Activated CD4-positive, alpha-beta T cell treated with anti-CD3 and anti-CD28 coated beads for 4 hours (primary cell): ENCODE measurements around the gene KCNIP3.
"Not testable (repeated sequence)": the region's sequence is repeated elsewhere in the genome, so short reads cannot be mapped to it uniquely, and the experiment has no call there.

Source experiments
- DNase-seq, 2 donors: peaks; one replicate each; pipeline ENCODE4 v3.0.0-alpha.2; 2020

KCNIP3 gene

DNA sequence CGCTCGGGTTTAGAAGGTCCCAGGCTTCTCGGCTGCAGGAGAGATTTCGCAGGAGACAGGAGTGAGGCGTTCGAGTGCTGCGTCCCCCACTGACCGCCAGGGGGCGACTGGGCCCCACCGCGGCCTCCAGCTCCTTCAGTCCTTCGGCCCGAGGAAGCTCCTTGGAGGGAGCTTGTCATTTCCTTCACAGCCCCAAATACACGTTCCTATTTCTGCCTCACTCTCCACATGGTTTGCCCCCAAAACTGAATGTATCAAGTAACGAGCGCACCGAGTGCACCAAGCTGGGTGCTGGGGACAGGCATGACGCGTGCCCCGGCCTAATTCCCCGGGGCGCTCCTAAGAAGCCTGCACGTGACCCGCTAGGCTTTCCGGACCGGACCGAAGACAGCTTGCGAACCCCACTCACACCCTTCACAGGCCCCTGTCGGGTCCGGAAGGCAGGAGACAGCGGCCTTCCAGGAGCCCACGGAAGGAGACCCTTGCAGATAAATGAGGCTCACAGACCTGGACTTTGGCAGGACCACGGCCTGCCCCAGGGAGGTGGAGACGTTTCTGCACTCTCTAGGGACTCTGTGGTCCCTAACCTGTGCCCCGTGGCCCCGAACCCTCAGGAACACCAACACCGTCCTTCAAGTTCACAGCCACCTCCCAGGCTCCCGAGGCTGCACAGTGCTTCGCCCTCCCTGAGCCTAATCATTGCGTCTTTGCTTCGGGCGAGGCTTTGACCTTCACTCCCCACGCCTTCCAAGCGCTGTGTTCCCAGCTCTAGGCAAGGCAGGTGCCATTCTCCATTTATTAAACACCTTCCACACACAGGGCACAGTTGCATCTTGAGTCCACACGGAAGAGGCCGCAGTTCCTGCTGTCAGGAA, 92.3 kb downstream of the KCNIP3 start:
- DNase-seq: peak; percentile 8 to 11

DNA sequence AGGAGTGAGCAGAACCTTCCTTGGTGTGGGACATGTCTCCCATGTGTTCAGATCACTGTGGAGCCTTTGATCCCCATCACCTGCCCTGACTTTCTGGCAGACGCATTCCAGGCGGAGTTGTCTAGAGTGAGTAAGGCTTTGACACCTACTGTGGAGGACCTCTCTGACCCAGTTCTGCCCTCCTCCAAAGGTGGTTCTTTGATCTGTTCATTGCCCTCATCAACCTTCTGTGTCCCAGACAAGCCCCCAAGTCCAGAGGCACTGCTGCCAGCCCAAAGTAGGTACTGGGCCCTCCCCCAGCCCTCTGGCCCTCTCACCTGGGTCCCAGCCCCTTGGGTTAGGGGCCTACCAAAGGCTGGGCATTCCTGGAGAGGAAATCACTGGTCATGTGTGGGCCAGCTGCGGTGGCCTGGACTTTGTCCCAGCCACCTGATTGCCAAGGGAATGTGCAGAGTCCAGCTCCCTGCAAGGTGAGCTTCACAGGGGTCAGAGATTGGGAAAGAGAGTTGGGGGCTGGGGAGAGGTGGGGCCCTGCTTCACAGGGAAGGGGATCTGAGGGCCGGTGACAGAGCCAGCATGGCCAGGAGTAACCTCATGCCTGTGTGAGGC, 93.2 kb downstream of the KCNIP3 start:
- no peak for DNase-seq

- no peak for DNase-seq
Measured at GRCh38 chr2:95390881-95391321, 93.8 kb downstream of the KCNIP3 start.

GRCh38 chr2:95391641-95392310, 94.6 kb downstream of the KCNIP3 start:
- no peak for DNase-seq

GRCh38 chr2:95392320-95392719, 95.2 kb downstream of the KCNIP3 start:
- DNase-seq: no peak

- DNase-seq: no peak
Measured at GRCh38 chr2:95392730-95393455, 95.7 kb downstream of the KCNIP3 start.

- no peak for DNase-seq
Measured at GRCh38 chr2:95393901-95394300, 96.8 kb downstream of the KCNIP3 start.

DNA sequence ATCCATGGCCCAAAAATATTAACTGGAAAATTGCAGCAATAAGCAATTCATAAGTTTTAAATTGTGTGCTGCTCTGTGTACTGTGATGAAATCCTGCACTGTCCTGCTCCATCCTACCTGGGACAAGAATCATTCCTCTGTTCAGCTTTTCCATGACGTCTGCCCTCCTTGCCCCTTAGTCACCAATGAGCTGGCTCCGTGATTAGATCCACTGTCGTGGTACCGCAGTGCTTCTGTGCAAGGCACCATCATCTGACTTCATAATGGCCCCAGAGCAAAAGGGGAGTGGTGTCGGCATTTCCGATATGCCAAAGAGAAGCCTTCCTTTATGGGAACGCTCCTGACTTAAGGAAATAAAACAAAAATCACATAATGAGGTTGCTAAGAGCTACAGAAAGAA, 101.9 kb downstream of the KCNIP3 start:
- DNase-seq: no peak

GRCh38 chr2:95401480-95401879, 104.3 kb downstream of the KCNIP3 start:
- DNase-seq: no peak

DNA sequence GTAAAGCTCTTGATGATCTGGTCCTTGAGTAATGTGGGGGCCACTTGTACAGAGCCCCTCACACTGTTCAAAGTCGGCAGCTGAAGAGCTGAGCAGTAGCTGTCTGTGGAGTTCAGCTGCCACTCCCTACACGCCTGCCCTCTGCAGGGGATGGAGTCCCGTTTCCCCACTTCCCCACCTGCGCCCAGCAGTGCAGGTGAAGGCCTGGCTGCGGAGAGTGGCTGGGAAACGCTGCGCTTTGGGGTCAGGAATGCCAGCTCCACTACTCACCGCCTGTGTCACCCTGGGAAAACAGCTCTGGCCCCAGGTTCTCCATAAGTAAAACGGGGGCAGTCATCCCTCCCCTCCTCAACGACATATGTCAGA, 104.8 kb downstream of the KCNIP3 start:
- peak in 1 of 2 donors; percentile 3 for DNase-seq

- DNase-seq: peak; percentile 92 to 93
Measured at GRCh38 chr2:95402370-95403203, 105.4 kb downstream of the KCNIP3 start, which contains the start of gene FAHD2A. Gene FAHD2A (plus strand): TSS chr2:95402708. CDS start chr2:95405559, 2,851 bp downstream.

GRCh38 chr2:95403204-95403721, 106.1 kb downstream of the KCNIP3 start:
- peak; percentile 11 to 14 for DNase-seq

DNA sequence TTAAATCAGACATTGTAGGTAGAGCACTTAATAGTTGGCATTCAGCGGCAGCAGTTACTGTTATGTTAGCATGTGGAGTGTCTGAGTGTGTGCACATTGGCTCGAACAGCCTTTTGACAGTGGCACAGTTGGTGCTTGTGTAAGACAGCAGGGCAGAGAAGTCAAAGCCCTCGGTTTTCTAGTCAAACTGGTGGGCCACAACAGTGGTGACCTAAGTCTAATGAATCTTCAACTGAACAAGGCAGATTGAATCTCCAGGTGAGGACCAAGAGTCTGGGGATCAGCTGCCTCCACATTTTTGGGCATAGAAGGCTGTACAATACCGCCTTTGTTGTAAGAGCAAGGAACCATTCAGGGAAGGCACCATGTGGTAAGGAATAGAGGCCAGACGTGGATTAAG, 106.7 kb downstream of the KCNIP3 start:
- not testable (repeated sequence) for DNase-seq

DNA sequence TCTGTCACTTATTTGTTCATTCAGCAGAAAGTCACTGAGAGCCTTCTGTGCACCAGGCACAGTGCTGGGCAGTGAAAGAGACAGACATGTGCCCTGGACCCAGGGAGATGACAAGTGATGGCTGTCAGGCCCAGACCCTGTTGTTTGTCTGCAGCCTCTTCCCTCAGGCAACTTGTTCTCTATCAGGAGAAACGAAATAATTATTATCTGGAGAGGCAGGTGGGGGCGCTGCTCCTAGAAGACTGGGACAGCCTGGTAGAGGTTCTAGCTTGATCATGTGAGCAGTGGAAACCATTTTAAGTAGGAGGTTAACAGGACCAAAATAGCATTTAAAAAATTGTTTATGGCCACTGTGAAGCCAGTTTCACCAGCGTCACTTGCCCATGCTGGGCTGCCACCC, 107.5 kb downstream of the KCNIP3 start:
- DNase-seq: not testable (repeated sequence)

- not testable (repeated sequence) for DNase-seq
Measured at GRCh38 chr2:95411239-95411638, 114.1 kb downstream of the KCNIP3 start.

DNA sequence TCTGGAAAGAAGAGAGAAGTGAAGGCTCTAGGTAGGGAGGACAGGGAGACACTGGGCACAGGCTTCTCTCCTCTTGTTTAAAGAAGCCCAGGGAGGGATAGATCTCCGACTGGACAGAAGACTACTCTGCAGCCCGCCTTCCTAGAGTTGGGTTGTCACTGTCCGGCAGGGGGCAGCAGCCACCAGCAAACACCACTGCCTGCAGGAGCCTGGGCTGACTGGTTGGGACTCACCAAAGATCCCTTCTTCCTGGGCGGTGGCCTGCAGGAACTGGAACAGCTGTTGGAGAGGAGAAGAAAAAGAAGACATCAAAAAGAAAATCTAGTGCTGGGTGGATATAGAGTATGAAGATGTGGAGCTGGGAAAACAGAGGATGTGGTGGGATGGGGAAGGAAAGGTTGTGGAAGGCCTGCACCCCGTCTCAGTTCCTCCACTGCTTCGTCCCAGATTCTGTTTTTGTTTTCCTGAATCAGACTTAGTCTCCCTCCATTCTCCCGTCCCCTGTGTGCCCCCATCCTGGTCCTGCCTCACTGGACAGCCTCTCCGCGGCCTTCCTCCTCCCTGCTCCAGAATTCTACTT, 117.0 kb downstream of the KCNIP3 start:
- peak; percentile 44 to 53 for DNase-seq

- not testable (repeated sequence) for DNase-seq
Measured at GRCh38 chr2:95415138-95415537, 118.0 kb downstream of the KCNIP3 start.

DNA sequence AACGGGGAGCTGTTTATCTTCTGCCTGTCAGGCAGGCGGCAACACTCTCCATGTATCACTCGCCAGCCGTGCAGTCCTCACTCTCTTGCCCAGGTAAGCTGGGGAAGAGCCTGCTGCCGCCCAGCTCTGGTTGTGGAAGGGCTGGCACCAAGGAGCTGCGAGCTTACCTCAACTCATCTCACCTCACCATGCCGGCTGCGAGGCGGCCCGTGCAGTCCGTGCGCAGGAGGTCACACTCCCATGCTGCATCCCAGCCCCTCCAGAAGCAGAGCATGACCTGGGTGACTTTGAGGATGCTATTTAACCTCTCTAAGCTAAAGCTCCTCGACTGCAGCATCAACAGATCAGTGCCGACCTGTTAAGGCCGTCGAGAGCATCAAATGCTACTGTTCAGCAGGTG, 118.4 kb downstream of the KCNIP3 start:
- DNase-seq: not testable (repeated sequence)

DNA sequence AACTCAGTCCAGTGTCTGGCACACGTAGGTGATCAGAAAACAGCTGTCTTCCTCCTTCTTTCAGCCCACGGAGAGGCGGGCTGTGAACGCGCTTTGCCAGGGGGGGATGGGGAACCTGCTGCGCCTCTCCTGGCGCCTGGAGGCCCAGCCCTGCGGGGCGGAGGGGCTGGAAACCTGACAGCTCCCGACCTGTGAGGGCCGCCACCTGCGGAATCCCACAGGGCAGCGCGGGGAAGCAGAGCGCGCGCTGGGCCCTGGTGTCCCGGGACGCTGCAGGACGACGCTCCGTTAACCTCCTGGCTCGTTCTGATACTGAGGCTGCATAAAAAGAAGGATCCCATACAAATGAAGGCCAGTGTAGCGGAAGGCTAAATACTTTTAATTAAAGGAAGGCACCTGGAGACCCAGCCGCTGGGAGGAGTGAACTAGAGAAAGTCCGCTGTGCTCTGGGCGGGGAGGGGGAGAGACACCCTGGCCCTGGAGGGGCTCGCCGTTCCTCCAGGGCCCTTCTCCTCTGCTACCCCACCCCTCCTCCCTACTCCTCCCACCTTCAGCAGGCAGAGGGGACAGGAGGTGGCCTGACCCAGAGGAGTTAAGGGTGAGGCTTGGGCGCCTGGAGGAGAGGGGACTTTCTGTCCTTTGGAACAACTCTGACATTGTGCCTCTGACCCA, 130.2 kb downstream of the KCNIP3 start:
- DNase-seq: not testable (repeated sequence)

- not testable (repeated sequence) for DNase-seq
Measured at GRCh38 chr2:95429748-95430467, 132.8 kb downstream of the KCNIP3 start.
